ENCODE measurements around the gene CUL1.

CUL1 gene

GRCh38 chr7:148819697-148820360, 121.1 kb downstream of the CUL1 start:
- DNase-seq: no peak

DNA sequence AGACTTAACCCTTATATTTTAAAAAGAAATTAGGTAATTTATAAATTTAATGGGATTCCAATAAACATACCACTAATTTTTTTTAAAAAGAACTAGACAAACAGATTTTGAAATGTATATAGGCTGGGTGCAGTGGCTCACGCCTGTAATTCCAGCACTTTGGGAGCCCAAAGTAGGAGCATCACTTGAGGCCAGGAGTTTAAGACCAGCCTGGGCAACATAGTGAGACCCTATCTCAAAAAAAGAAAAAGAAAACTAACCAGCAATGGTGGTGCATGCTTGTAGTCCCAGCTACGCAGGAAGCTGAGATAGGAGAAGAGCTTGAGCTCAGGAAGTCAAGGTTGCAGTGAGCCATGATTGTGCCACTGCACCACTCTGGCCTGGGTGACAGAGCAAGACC, 122.7 kb downstream of the CUL1 start:
- intact Hi-C loops (cut with DNase I): no loop called here

More at GRCh38 chr7:148819697-148820360, 121.1 kb downstream of the CUL1 start:
- intact Hi-C loops (cut with DNase I): no loop called here

DNA sequence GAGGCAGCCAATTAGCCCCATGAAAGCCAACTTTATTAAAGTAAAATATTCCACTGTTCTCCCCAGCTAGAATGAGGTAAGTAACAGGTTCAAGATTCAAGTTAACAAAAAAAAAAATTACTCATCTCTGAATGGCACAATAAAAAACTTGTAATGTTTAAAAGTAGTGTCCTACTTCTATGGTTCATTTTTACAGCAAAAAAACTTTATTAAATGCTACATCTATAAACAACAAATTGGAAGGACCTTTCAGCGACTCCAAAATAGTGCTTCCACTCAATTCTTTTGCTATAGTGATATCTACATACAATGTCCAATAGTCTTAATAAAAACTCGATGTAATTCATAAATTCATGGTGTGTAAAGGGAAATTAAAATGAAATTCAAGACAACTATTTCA, 126.2 kb downstream of the CUL1 start:
- intact Hi-C loops (cut with DNase I): no loop called here
- no peak for DNase-seq

More for the DNA sequence above, 122.7 kb downstream of the CUL1 start:
- no peak for DNase-seq

- intact Hi-C loops (cut with DNase I): no loop called here
- no peak for DNase-seq
Measured at GRCh38 chr7:148825338-148825737, 126.6 kb downstream of the CUL1 start.

GRCh38 chr7:148828965-148829364, 130.3 kb downstream of the CUL1 start:
- intact Hi-C loops (cut with DNase I): no loop called here
- DNase-seq: no peak

DNA sequence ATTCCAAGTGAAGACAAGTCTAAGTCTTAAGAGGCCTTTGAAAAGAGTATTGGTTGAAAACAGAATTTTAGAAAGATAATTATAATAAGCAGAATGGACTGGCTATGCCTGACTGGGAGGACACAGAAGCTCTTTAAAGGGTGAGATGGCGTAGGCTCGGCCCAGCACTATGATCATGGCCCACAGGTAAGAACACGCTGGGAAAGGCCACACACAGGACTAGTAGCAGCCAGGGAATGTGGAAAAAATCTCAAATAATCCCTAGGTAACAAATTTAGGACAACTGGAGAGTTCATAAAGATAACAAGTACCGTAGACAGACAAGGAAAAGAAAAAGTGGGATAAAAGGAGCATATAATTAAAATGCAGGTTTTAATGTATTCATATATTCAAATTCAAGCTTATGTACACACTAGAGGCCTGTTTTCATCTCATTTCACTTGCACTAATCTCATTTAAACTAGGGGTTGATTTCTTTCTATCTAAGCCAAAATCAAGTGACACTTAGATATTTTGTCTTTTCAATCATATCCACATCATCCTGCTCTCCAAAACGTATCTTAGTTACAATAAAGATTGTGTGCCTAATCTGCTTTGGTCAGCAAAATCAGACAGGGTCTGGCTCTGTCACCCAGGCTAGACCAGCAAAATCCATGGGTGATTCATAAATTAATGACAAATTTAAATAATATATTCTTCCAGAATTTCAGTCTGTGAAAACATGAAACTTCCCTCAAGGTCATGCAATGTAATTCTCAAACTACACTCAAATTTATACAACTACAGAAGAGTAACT, 132.4 kb downstream of the CUL1 start:
- no peak for DNase-seq
- intact Hi-C loops (cut with DNase I): no loop called here

- no peak for DNase-seq
- intact Hi-C loops (cut with DNase I): no loop called here
Measured at GRCh38 chr7:148831782-148832181, 133.1 kb downstream of the CUL1 start.

DNA sequence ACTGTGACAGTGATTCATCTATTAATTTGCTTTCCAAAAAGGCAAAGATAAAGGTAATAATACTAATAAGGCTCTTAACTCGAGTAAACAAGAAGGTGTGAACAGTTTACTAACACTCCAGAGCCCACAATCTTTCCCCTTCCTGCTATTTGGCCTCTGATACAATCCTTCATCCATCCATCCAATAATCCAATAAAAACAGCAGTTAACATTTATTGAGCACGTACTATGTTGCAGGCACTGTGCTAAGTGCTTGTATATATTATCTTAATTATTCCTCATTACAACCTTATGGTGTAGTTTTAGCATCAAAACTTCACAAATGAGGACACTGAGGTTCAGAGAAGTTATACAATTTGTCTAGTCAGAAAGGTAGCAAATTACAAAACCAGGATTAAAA, 135.9 kb downstream of the CUL1 start:
- no peak for DNase-seq
- intact Hi-C loops (cut with DNase I): no loop called here

DNA sequence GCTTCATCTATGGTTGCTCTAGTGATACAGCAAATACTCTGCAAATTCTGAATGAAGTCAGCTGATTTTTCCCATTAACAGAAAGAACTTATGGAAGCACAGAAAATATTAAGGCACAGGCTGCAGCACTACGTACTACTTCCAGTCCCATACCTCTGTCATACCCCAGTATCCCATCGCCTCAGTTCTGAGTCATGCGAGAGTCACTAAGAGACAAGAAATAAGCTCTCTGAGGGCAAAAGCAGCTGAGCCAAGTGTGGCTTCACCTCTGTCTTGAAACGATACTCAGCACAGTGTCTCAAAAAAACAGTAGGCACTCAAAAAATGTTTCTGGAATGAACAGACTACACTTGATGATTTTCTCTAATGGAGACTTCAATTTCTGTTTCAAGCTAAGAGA, 137.2 kb downstream of the CUL1 start:
- intact Hi-C loops (cut with DNase I): no loop called here
- no peak for DNase-seq

DNA sequence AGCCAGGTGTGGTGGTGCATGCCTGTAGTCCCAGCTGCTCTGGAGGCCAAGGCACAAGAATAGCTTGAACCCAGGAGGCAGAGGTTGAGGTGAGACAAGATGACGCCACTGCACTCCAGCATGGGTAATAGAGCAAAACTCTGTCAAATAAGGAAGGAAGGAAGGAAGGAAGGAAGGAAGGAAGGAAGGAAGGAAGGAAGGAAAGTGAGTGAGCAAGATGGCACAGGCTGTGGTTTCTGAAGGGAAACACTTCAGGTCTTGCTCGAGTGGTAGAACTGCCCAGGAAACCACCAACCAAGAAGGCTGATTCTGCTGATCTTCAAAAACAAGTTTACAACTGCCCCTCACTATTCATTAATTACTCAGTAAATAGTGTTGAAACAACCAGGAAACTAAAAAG, 140.2 kb downstream of the CUL1 start:
- no peak for DNase-seq
- intact Hi-C loops (cut with DNase I): no loop called here

GRCh38 chr7:148847815-148848734, 149.4 kb downstream of the CUL1 start:
- no peak for DNase-seq
- intact Hi-C loops (cut with DNase I): no loop called here

DNA sequence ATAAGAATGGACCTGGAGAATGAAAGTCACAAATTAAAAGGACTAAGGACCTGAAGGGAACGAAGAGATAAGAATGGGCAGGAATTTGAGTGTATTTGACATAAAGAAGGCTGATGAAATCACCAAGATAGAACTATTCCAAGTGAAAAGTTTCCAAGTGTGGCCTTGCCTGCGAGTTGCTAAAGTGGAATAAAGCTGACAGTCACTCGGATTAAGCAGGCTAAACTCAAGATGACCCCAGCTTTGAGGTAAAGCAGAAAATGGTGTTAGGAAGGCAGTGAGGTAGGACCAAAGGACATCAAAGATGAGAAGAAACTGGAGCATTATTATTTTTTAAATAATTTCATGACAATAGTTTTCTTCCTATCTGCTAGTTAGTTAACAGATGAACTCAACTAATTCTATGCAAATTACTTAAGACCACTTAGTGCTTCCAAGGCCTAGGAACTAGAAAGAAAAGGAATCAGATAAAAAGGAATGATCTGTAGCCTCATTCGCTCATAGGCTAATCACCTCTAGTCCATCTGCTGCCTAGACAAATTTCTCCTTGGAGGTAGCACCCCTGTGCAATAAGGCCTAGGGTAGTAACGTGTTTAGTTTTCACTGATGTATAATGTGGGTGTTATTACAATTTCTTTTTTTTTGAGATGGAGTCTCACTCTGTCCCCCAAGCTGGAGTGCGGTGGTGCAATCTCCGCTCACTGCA, 150.8 kb downstream of the CUL1 start:
- intact Hi-C loops (cut with DNase I): no loop called here
- DNase-seq: no peak

DNA sequence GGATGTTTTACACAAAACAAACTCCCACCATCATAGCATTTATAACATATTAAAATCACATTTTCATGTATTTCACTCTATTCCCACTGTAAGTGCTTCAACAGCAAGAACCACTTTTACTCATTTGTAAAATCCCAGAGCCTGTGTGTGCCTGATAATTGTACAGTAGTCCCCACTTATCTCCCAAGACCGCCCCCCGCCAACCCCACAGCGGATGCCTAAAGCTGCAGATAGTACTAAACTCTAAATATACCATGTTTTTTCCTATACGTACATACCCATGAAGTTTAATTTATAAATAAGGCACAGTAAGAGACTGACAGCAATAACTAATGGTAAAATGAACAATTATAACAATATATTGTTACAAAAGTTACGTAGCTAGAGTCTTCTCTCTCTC, 151.9 kb downstream of the CUL1 start:
- intact Hi-C loops (cut with DNase I): no loop called here
- no peak for DNase-seq

Measured in head of caudate nucleus (tissue), 42 donors.